Stimulated activated CD8-positive, alpha-beta memory T cell treated with anti-CD3 and anti-CD28 coated beads, Interleukin-15, amount 100 ng/mL, for 24 hours (primary cell): ENCODE data around the gene SOX5.
"Not testable (repeated sequence)": the region's sequence is repeated elsewhere in the genome, so short reads cannot be mapped to it uniquely, and the experiment has no call there.

Source experiments
- DNase-seq: peaks from one replicate; pipeline ENCODE4 v3.0.0-alpha.2; 2020; ENCODE audit warnings: low read depth

The SOX5 gene

DNA sequence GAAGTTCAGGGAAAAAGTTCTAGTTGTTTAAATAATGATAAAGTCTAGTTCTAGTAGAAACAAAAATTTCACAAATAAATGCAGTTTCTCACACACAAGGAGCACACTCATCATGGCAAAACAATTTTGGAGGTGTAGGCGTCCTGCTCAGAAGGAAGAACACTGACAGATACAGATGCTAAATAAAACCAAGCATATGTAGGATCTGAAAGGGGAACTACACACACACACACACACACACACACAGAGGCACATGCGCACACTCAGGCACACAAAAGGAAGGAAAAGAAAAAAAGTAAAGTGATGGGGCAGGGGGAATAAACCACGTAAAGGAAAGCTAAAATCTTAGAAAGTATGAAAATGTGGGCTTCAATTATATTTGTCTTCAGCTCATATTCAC, 117.7 kb downstream of the SOX5 start:
- no peak for DNase-seq

GRCh38 chr12:23830210-23830609, 119.3 kb downstream of the SOX5 start:
- no peak for DNase-seq

- no peak for DNase-seq
These were observed 122.1 kb downstream of the SOX5 start for GRCh38 chr12:23827353-23827752.

DNA sequence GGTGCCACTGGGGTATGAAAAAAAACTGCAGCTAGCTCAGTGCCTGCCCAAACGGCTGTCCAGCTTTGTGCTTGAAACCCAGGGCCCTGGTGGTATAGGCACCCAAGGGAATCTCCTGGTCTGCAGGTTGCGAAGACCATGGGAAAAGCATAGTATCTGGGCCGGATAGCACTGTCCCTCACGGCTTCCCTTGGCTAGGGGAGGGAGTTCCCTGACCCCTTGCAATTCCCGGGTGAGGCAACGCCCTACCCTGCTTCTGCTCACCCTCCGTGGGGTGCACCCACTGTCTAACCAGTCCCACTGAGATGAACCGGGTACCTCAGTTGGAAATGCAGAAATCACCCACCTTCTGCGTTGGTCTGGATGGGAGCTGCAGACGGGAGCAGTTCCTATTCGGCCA, 124.3 kb downstream of the SOX5 start:
- DNase-seq: not testable (repeated sequence)

DNA sequence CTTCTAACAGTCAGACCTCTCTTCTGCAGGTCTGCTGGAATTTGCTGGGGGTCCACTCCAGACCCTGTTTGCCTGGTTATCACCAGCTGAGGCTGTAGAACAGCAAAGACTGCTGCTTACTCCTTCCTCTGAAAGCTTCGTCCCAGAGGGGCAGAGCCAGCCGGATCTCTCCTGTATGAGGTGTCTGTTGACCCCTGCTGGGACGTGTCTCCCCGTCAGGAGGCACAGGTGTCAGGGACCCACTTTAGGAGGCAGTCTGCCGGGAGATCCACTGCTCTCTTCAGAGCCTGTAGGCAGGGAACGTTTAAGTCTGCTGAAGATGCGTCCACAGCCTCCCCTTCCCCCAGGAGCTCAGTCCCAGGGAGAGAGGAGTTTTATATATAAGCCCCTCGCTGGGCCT, 125.1 kb downstream of the SOX5 start:
- DNase-seq: no peak

- not testable (repeated sequence) for DNase-seq
These were observed 126.6 kb downstream of the SOX5 start for GRCh38 chr12:23822883-23823282.

- no peak for DNase-seq
These were observed 132.1 kb downstream of the SOX5 start for GRCh38 chr12:23817345-23817744.

DNA sequence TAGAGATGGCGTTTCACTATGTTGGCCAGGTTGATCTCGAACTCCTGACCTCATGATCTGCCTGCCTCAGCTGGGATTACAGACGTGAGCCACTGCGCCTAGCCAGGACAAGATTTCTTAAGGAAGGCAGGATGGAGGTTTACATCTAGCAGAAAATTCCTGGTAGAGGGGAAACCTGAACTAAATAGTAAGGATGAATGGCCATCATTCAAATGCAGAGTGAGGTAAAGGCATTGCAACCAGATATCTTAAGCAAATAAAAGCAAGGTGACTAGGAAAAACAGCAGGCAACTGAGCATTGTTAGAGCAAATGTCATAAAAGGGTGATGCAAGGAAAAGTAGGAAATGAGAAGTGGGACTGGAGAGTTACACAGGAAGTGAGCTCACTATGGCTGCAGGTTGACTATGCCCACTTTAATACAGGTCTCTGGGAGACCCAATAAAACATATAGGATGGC, 133.0 kb downstream of the SOX5 start:
- no peak for DNase-seq

GRCh38 chr12:23815810-23816209, 133.7 kb downstream of the SOX5 start:
- DNase-seq: no peak

- DNase-seq: no peak
These were observed 136.3 kb downstream of the SOX5 start for GRCh38 chr12:23813206-23813605.

- DNase-seq: no peak
These were observed 139.1 kb downstream of the SOX5 start for GRCh38 chr12:23810329-23810902.

DNA sequence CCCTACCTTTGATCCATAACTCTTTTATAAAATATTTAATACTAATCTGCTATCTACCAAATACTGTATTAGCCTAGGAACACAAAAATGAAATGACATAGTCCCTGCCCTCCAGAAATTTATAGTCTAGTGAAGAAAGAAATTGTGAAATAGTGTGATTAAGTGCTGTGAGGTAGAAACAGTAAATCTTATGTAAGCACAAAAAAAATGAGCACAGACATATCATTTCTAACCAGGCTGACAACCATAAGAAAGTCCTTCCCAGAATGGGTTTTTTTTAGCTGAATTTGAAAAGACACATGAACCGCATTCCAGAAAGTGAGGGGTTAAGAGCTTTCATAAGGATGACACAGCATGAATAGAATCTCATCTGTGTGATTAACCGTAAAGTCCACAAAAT, 145.9 kb downstream of the SOX5 start:
- DNase-seq: no peak

- no peak for DNase-seq
These were observed 154.0 kb downstream of the SOX5 start for GRCh38 chr12:23795494-23795893.

DNA sequence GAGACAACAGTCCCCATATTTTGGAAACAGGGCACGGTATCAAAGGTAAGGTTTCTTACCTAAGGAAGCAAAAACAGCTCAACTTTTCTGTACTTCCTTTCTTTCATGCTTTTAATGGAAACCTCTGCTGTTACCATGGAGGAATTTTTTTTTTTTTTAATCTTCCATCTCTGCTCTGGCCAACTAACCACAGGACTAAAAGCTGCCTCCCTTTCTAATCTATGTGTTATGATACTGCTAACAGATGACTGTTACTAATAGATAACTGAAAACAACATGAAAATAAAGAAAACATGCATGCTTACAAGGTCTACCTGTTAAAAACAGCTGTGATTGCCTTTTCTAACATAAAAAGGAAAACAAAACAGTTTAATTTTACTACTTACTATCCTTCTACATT, 168.4 kb downstream of the SOX5 start:
- no peak for DNase-seq

- no peak for DNase-seq
These were observed 174.3 kb downstream of the SOX5 start for GRCh38 chr12:23775208-23775607.

- no peak for DNase-seq
These were observed 178.1 kb downstream of the SOX5 start for GRCh38 chr12:23771240-23771949.

GRCh38 chr12:23770202-23770938, 179.1 kb downstream of the SOX5 start:
- no peak for DNase-seq

DNA sequence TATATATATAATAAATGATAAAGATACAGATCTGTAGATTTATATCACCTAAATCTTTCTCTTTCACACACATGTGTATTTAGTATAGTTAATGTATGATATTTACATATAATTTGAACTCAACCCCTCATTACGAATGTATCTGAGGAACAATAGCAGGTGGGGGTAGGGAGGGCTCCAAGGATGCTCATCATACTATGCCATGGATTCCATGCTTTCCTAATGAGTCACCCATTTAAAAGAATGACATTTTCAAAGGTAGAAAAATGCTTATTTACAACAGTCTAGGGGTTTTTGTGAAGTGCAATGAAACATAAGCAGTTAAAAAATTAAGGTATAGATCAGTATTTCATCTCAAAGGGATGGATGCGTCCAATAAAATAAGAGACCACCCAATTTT, 181.6 kb downstream of the SOX5 start:
- no peak for DNase-seq

- no peak for DNase-seq
These were observed 185.7 kb downstream of the SOX5 start for GRCh38 chr12:23763724-23764123.

GRCh38 chr12:23760495-23760894, 189.0 kb downstream of the SOX5 start:
- no peak for DNase-seq

DNA sequence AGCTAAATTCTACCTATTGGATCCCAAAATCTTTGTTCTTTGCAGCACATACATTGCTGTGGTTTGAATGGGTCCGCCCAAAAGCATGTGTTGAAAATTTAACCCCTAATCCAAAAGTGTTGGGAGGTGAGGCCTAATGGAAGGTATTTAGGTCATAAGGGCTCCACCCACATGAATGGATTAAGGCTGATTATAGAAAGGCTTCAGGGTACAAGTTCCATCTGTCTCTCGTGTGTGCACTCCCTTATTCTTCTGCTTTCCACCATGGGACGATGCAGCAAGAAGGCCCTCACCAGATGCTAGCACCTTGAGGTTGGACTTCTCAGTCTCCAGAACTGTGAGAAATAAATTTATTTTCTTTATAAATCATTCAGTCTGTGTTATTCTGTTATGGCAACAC, 190.9 kb downstream of the SOX5 start:
- DNase-seq: no peak

DNA sequence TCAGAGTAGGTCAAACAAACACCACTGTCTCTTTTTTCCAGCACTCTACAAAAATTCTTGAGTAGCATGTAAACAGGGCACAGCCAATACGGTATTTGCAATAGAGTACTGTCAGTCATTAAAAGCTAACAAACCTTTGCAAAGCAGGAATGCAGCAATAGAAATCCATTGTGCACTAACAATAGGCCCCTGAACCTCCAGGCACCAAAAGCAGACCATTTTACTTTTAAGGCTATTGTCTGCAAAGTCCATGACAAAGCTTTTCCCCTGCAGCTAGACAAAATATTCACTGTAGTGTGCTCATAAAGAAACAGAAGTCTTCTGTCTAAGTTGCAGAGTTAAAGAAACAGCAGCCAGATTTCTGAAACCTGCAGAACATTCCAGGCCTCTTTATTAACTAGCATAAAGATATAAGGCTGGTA, 191.9 kb downstream of the SOX5 start:
- DNase-seq: no peak

DNA sequence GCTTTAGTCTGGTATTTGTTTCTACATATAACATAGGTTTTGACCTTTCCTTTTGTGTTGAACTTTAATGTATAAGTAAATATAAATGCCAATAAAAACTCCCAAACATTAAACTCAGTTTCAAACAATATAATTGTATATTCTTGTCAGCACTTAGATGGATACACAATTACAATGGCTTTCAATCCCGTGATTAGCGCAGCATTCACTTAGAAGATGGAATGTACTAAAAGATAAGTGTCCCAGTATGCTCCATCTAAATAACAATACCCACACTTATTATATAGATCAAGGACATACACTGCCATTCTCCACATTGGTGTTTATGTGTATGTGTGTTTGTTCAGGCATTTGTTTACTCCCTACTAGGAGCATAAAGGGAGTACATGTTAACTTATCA, 193.1 kb downstream of the SOX5 start:
- no peak for DNase-seq
